HG02852 (cell line): ENCODE measurements around the gene MED7.
"Not testable (repeated sequence)": the region's sequence is repeated elsewhere in the genome, so short reads cannot be mapped to it uniquely, and the experiment has no call there.

Experiments
- ATAC-seq: cut with Tn5 transposase; IDR thresholded peaks from one replicate; pipeline ENCODE4 v1.9.1; 2021; ENCODE audit warnings: mild to moderate bottlenecking, moderate library complexity; ENCODE audit not compliant: unreplicated experiment

MED7 gene

GRCh38 chr5:157142317-157143126 lies at the start of gene MED7:
MED7 (minus strand) TSS chr5:157142865; CDS start chr5:157139431, 3,434 bp downstream.
- peak; percentile 99 for ATAC-seq

GRCh38 chr5:157189223-157189622 lies 46.6 kb upstream of the MED7 start:
- peak; percentile 80 for ATAC-seq

- ATAC-seq = no peak
Observed at GRCh38 chr5:157188270-157188669, 45.6 kb upstream of the MED7 start.

- ATAC-seq = no peak
Observed at GRCh38 chr5:157187046-157187754, 44.5 kb upstream of the MED7 start.

- ATAC-seq = no peak
Observed at GRCh38 chr5:157186309-157187045, 43.8 kb upstream of the MED7 start.

GRCh38 chr5:157185122-157185521 lies 42.5 kb upstream of the MED7 start:
- ATAC-seq = not testable (repeated sequence)

- no peak for ATAC-seq
Observed at GRCh38 chr5:157184117-157184670, 41.5 kb upstream of the MED7 start.

GRCh38 chr5:157182143-157182757 lies 39.6 kb upstream of the MED7 start:
- ATAC-seq = no peak

GRCh38 chr5:157180374-157181264 lies 38.0 kb upstream of the MED7 start, which contains the start of gene ITK:
ITK (plus strand) TSS chr5:157180840; CDS start chr5:157180978, 138 bp downstream.
- ATAC-seq = no peak

- no peak for ATAC-seq
Observed at GRCh38 chr5:157178966-157179365, 36.3 kb upstream of the MED7 start.

- ATAC-seq = no peak
Observed at GRCh38 chr5:157177953-157178352, 35.3 kb upstream of the MED7 start.

GRCh38 chr5:157175071-157175612 lies 32.5 kb upstream of the MED7 start:
- no peak for ATAC-seq

GRCh38 chr5:157172403-157172802 lies 29.7 kb upstream of the MED7 start:
- ATAC-seq = peak; percentile 98

- ATAC-seq = no peak
Observed at GRCh38 chr5:157168286-157168685, 25.6 kb upstream of the MED7 start.

- ATAC-seq = peak; percentile 60
Observed at GRCh38 chr5:157167214-157167621, 24.6 kb upstream of the MED7 start.

- ATAC-seq = no peak
Observed at GRCh38 chr5:157166214-157167213, 23.8 kb upstream of the MED7 start, which contains the start of gene GARIN3. GARIN3 (minus strand) TSS chr5:157166264; CDS start chr5:157166168, 96 bp downstream.

GRCh38 chr5:157165668-157166067 lies 23.0 kb upstream of the MED7 start:
- ATAC-seq = no peak

GRCh38 chr5:157165261-157165660 lies 22.6 kb upstream of the MED7 start:
- ATAC-seq = no peak
